ENCODE results near the gene KCNA3. TPM values are rescaled to one million over a fixed set of nuclear protein-coding genes. Genes with fewer than 3 reads are reported as not detected.

KCNA3 gene
- polyA plus RNA-seq, 4 donors = 0.14 to 0.17 (median 0.15) TPM

DNA sequence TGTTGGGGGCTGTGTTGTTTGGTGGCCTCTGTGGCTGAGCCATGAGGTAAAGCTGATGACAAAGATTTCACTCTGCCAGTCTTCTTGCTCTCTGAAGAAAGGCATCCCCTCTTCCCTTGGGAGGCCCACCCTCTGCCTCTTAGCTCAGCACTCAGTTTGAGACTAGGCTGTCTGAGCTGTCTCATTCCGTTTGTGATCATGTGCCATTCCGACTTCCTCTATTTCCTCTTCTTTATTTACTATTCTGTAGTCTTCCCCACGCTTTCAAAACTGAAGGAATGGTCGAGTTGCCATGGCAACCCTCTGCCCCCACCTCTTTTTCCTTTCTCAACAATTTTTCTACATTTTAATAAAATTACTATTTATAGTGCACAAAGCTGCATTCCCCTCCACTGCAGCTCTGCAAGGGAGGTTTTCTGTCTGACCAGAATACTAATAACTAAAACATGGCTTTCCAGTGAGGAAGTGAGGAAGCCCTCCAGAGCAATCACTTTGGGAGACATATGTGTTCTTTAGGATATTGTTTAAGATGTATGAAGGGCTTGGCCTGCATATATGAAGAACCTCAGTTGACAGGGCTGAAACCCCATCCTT is 30.8 kb downstream of the KCNA3 start:
- DNase-seq (ENCODE audit: low read depth in 4 of 4, low spot score in 2 of 4) = no peak

DNA sequence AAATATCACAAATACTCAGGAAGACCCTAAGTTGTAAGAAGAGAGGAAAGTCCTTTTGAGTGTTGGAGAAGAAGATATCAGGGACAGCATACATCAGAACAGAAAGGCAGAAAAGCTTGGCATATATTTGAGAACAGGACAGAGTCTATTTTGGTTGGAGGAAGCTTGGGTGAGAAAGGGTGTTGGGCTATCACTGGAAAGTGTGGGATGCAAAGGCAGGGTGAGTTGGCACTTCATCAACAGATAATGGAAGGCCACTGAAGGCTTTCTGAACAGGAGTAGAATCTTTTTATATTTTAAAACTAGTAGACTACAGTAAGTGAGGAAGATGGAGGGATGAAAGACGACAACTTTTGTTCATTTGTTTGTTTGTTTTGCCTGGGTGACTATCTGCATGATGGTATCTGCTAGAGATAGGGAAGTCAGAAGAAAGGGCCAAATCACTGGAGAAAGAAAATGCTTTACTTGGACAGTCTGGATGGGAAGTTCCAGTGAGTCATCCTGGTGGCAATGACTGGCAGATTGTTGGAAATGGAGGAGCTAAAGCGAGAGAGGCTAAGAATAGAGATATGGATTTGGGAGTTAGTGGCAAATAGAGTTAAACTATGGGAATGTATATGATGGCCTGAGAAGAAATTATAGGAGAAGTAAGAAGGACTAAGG is 34.9 kb downstream of the KCNA3 start:
- no peak for DNase-seq (ENCODE audit: low read depth in 4 of 4, low spot score in 2 of 4)

GRCh38 chr1:110638556-110638955 is 36.2 kb downstream of the KCNA3 start:
- DNase-seq (ENCODE audit: low read depth in 4 of 4, low spot score in 2 of 4) = no peak

DNA sequence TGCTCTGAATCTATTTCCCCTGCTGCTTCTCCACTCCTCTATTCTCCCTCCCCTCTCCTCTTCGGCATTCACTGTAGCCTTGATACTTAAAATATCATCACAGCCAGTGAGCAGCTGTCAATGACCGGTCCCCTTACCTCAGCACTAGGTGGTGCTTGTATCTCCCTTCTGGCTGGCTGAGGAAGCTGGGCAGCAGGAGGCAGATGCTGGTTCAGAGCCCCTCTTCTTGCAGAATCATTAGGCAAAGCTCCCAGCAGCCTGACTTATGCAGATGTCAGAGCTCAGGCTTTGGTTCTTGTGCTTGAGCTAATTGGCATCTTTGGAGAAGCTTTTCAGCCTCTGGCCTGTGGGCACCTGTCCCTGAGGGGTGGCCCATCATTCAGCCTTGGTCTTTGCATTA is 36.7 kb downstream of the KCNA3 start:
- no peak for DNase-seq (ENCODE audit: low read depth in 4 of 4, low spot score in 2 of 4)

DNA sequence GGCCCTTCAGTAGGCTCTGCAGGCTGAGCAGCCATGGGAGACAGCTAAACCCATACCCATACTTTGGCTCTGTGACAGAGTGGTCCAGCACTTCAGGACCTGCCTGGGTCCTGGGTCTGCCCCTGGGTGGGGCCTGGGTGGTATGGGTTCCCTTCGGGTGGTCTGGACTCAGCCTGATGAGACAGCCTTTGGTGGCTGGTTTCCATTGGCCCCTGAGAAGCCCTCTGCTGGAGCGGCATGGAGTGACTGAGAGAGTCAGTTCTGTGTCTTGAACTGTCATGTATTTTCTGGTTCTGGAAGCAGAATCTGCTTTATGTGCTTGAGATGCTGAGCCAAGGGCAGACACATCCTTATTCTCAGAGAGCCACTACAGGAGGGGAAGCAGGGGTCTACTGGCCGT is 37.3 kb downstream of the KCNA3 start:
- DNase-seq (ENCODE audit: low read depth in 4 of 4, low spot score in 2 of 4) = no peak

- no peak for DNase-seq (ENCODE audit: low read depth in 4 of 4, low spot score in 2 of 4)
Observed at GRCh38 chr1:110636149-110636935, 38.4 kb downstream of the KCNA3 start.

GRCh38 chr1:110635434-110635833 is 39.3 kb downstream of the KCNA3 start:
- DNase-seq (ENCODE audit: low read depth in 4 of 4, low spot score in 2 of 4) = no peak

- DNase-seq (ENCODE audit: low read depth in 4 of 4, low spot score in 2 of 4) = peak in 1 of 4 donors; percentile 40
Observed at GRCh38 chr1:110634455-110635311, 40.1 kb downstream of the KCNA3 start.

DNA sequence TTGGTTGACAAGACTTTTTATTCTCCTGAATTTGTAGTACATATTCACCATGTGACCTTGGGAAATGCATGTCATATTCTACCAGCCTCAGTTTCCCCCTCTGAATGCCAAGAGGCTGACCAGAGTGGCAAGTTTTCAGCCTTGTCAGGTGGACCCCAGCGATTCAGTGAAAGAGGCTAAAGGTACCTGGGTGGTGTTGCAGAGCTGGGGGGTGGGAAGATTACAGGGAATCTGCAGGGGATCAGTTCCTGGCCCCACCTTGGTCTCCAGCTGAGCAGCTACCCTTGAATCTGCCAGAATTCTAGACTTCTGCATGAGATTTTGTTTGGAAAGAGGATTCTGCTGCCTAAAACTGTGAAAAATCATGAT is 40.7 kb downstream of the KCNA3 start:
- no peak for DNase-seq (ENCODE audit: low read depth in 4 of 4, low spot score in 2 of 4)

DNA sequence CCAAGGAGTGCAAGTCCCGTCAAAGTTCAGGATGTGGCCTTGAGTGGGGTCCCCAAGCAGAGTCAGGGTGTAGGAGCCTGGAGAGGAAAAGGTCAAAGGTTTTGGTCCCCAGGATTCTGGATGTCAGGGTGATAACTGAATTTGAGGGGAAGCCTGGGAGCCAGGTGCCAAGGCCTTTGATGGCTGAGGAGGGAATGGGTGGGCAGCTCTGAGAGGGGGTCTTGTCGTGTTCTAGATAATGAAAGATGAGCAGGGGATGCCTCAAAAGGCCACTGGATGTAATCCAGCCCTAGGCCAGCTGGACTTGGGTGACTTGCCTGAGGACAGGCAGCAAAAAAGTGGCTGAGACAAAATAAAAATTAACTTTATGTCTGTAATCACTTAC is 41.1 kb downstream of the KCNA3 start:
- no peak for DNase-seq (ENCODE audit: low read depth in 4 of 4, low spot score in 2 of 4)

- DNase-seq (ENCODE audit: low read depth in 4 of 4, low spot score in 2 of 4) = no peak
Observed at GRCh38 chr1:110631836-110632620, 42.7 kb downstream of the KCNA3 start.

- no peak for DNase-seq (ENCODE audit: low read depth in 4 of 4, low spot score in 2 of 4)
Observed at GRCh38 chr1:110630839-110631663, 43.7 kb downstream of the KCNA3 start.

DNA sequence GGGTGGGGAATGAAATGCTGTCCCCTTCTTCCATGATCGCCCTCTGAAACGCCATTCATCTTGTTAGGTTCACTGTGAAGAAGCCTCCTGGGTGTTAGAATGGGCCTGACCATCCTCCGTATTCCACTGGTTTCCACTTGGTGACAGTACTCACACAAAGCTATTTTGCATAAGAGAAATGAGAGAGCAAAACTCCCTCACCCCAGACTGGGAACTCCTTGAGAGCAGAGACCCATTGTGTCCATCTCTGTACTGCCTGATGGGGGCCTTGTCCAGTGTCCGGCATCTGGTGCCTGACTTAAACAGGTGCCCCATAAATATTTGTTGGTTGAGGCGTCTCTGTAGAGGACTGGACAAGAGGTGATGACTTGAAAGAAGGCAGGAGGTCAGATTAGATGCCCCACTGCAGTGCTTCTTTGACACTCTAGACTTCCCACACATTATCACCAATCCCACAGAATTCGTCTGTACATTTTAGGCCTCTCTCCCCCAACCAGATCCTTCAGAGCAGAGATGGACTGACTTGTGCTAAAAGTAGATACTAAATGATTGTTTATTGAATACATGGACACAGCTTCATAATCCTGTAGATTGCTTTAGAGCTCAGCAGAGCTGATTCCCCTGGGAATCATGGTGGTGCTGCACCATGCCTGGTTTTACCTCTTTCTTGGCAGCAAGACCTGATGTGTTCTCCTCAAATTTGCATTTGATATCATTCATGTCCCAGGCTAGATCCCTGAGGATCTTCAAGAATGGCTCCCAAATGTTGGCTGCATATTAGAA is 46.2 kb downstream of the KCNA3 start:
- DNase-seq (ENCODE audit: low read depth in 4 of 4, low spot score in 2 of 4) = no peak

DNA sequence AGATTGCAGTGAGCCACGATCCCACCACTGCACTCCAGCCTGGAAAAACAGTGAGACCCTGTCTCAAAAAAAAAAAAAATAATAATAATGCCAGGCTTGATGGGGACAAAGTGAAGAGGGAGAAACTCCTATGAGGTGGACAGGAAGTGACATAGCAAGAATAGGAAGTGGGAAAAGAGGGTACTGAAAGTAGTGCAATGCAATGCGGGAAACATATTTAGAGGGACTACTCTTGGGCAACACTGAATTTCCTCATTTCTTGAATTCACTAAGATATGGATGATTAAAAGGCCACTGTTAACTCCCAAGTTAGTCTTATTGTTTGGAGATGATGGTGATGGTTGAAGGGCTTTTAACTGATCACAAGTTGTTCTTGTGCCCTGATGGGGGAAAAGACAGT is 47.0 kb downstream of the KCNA3 start:
- no peak for DNase-seq (ENCODE audit: low read depth in 4 of 4, low spot score in 2 of 4)

GRCh38 chr1:110626889-110627288 is 47.9 kb downstream of the KCNA3 start:
- no peak for DNase-seq (ENCODE audit: low read depth in 4 of 4, low spot score in 2 of 4)
